HEK293 (cell line): ENCODE measurements around the gene WDR48.

ENCODE experiments used
- CTCF ChIA-PET: fragments of 350-600 bp; formaldehyde crosslinking; extraction: SDS; loops from one replicate; lab custom pipeline; 2021; ENCODE audit warnings: antibody characterized with exemption; lab: Yijun Ruan, JAX
- POLR2A ChIA-PET: fragments of 300-600 bp; formaldehyde crosslinking; extraction: SDS; loops from one replicate; lab custom pipeline; 2020; ENCODE audit warnings: antibody characterized with exemption, inconsistent platforms; lab: Yijun Ruan, JAX
- H3K27ac ChIP-seq: fragments of 200-500 bp; sonication (Bioruptor generic); 2 replicates; pipeline ENCODE4 v1.5.1; 2014; ENCODE audit warnings: low read depth, low read length, control low read depth, inconsistent platforms; ENCODE audit errors: extremely low read depth
- H3K36me3 ChIP-seq, 2 experiments: fragments of 200-500 bp in 1 of 2; sonication (Bioruptor generic) in 1 of 2; 1 replicate in 1 of 2; 2 replicates in 1 of 2; pipeline ENCODE4 v1.5.1; 2014 to 2017; ENCODE audit warnings: inconsistent platforms in 2 of 2, low read length in 2 of 2; ENCODE audit not compliant: control insufficient read depth in 2 of 2, insufficient read depth in 1 of 2
- H3K4me1 ChIP-seq: fragments of 200-500 bp; sonication (Bioruptor generic); 2 replicates; pipeline ENCODE4 v1.5.1; 2014; ENCODE audit warnings: mild to moderate bottlenecking, low read length, inconsistent platforms; ENCODE audit not compliant: control insufficient read depth, insufficient read depth
- H3K4me3 ChIP-seq: 2 replicates; pipeline ENCODE4 v1.5.1; 2011; ENCODE audit warnings: low read depth, mild to moderate bottlenecking, control low read depth, low read length, moderate library complexity
- H3K9me3 ChIP-seq: fragments of 200-500 bp; sonication (Bioruptor generic); 2 replicates; pipeline ENCODE4 v1.5.1; 2014; ENCODE audit warnings: low read depth, low read length, inconsistent platforms; ENCODE audit not compliant: control insufficient read depth, insufficient read depth
- EGR2 ChIP-seq: fragments of 450-650 bp; formaldehyde crosslinking; IDR thresholded peaks from 2 replicates; pipeline ENCODE4 v1.5.1; 2016; ENCODE audit warnings: low read depth, missing biosample characterization, missing genetic modification characterization
- MZF1 ChIP-seq: fragments of 450-650 bp; formaldehyde crosslinking; IDR thresholded peaks from 2 replicates; pipeline ENCODE4 v1.5.1; 2017; ENCODE audit warnings: missing biosample characterization, missing genetic modification characterization, borderline replicate concordance
- RBAK ChIP-seq: fragments of 450-650 bp; formaldehyde crosslinking; IDR thresholded peaks from 2 replicates; pipeline ENCODE4 v1.5.1; 2016; ENCODE audit warnings: missing biosample characterization, missing genetic modification characterization
- ZFHX2 ChIP-seq: fragments of 450-650 bp; formaldehyde crosslinking; conservative IDR thresholded peaks from 2 replicates; pipeline ENCODE4 v1.5.1; 2016; ENCODE audit warnings: missing biosample characterization, missing genetic modification characterization
- ZNF121 ChIP-seq: fragments of 450-650 bp; formaldehyde crosslinking; IDR thresholded peaks from 2 replicates; pipeline ENCODE4 v1.5.1; 2016; ENCODE audit warnings: missing biosample characterization, missing genetic modification characterization
- ZNF132 ChIP-seq: fragments of 450-650 bp; formaldehyde crosslinking; IDR thresholded peaks from 2 replicates; pipeline ENCODE4 v1.5.1; 2017; ENCODE audit warnings: missing biosample characterization, missing genetic modification characterization, borderline replicate concordance
- ZNF148 ChIP-seq: fragments of 450-650 bp; formaldehyde crosslinking; IDR thresholded peaks from 2 replicates; pipeline ENCODE4 v1.5.0; 2017; ENCODE audit warnings: missing biosample characterization, missing genetic modification characterization, borderline replicate concordance
- ZNF16 ChIP-seq: fragments of 450-650 bp; formaldehyde crosslinking; IDR thresholded peaks from 2 replicates; pipeline ENCODE4 v1.5.1; 2016; ENCODE audit warnings: low read depth, missing biosample characterization, missing genetic modification characterization
- ZNF280C ChIP-seq: fragments of 450-650 bp; formaldehyde crosslinking; IDR thresholded peaks from 2 replicates; pipeline ENCODE4 v1.5.1; 2016; ENCODE audit warnings: missing biosample characterization, missing genetic modification characterization
- ZNF423 ChIP-seq: fragments of 450-650 bp; formaldehyde crosslinking; IDR thresholded peaks from 2 replicates; pipeline ENCODE4 v1.5.1; 2016; ENCODE audit warnings: missing biosample characterization, missing genetic modification characterization
- ZNF501 ChIP-seq: fragments of 450-650 bp; formaldehyde crosslinking; IDR thresholded peaks from 2 replicates; pipeline ENCODE4 v1.5.1; 2016; ENCODE audit warnings: missing biosample characterization, missing genetic modification characterization
- ZNF701 ChIP-seq: fragments of 450-650 bp; formaldehyde crosslinking; IDR thresholded peaks from 2 replicates; pipeline ENCODE4 v1.5.1; 2016; ENCODE audit warnings: missing biosample characterization, missing genetic modification characterization
- TF ChIP-seq, protein P1 (sequence below): fragments of 450-650 bp; formaldehyde crosslinking; IDR thresholded peaks from 2 replicates; pipeline ENCODE4 v1.5.1; 2017; ENCODE audit warnings: missing biosample characterization, missing genetic modification characterization

Gene WDR48

DNA sequence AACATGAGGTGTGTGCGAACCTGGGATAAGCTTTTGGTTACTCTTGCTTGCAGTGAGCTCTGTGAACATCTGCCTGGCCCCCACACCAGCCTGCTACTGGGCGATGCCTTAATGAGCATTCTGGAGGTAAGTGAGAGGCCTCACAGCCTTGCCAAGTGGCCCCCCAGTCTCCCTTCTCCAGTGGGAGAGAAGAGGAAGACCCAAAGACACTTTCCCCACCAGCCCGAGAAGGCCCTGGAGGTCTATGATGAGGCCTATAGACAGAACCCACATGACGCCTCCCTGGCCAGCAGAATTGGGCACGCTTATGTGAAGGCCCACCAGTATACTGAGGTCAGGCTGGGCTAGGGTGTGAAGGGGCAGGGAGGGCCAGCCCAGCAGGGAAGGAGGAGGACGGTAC lies 78.2 kb downstream of the WDR48 start:
- H3K9me3 ChIP-seq, result no peaks in the 10 kb centered on the region
- H3K4me1 ChIP-seq, result no peaks in the 10 kb centered on the region
- POLR2A ChIA-PET, result no interaction called here
- TF ChIP-seq ZNF501 (tag by site-specific recombination) (no peak), ZNF16 (tag by site-specific recombination) (no peak), RBAK (tag by site-specific recombination) (no peak)
- TF ChIP-seq, all 188 proteins: peak for 0
- CTCF ChIA-PET, result interaction anchor here (8.1 kb wide), 1 partner anchor 157 kb away, joined by 145 read pairs; no protein-coding TSS in a partner anchor
- H3K4me3 ChIP-seq, result no peak overlapping the region
- no peak overlapping the region for H3K27ac ChIP-seq
- no peaks in the 10 kb centered on the region for H3K36me3 ChIP-seq

DNA sequence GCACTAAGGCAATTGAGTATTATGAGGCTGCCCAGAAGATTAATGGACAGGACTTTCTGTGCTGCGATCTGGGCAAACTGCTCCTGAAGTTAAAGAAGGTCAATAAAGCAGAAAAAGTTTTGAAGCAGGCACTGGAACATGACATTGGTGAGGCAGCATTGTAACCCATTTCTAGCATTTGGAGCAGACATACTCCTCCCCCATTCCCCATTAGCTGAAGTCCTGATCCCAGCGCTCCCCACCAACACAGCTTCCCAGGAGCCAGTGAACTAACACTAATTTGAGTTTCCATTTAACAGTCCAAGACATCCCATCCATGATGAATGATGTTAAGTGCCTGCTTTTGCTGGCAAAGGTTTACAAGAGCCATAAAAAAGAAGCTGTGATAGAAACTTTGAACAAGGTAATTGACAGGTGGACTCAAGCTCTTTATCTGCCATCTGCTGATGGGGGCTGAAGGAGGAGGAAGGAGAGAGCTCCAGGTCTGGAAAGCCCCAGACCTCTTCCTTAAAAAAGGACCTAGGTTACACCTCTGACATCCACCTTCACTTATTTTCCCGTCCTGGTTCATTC lies 79.0 kb downstream of the WDR48 start:
- no peaks in the 10 kb centered on the region for H3K36me3 ChIP-seq
- no peak for TF ChIP-seq ZNF280C (tag by site-specific recombination)
- TF ChIP-seq ZFHX2 (tag by site-specific recombination), result no peak
- peak; percentile 92; the same call in 1 of the 2 replicates for TF ChIP-seq MZF1 (tag by site-specific recombination)
- no peaks in the 10 kb centered on the region for H3K4me1 ChIP-seq
- no peak overlapping the region for H3K27ac ChIP-seq
- no peaks in the 10 kb centered on the region for H3K9me3 ChIP-seq
- CTCF ChIA-PET, result interaction anchor here (0.6 to 8.1 kb wide), 4 partner anchors 19 to 156 kb away, joined by 4 to 145 read pairs (median 8); no protein-coding TSS in a partner anchor
- POLR2A ChIA-PET, result no interaction called here
- H3K4me3 ChIP-seq, result no peak overlapping the region

GRCh38 chr3:39132096-39133092 lies 80.6 kb downstream of the WDR48 start:
- ChIA-PET CTCF (interaction anchor here (8.1 kb wide), 1 partner anchor 155 kb away, joined by 145 read pairs; no protein-coding TSS in a partner anchor), POLR2A (no interaction called here)
- no peaks in the 10 kb centered on the region for H3K4me1 ChIP-seq
- TF ChIP-seq ZNF423 (tag by site-specific recombination) (no peak), ZNF148 (no peak), ZNF701 (tag by site-specific recombination) (no peak), ZNF132 (no peak), ZNF121 (tag by site-specific recombination) (no peak), EGR2 (tag by site-specific recombination) (no peak)
- TF ChIP-seq, protein P1, sequence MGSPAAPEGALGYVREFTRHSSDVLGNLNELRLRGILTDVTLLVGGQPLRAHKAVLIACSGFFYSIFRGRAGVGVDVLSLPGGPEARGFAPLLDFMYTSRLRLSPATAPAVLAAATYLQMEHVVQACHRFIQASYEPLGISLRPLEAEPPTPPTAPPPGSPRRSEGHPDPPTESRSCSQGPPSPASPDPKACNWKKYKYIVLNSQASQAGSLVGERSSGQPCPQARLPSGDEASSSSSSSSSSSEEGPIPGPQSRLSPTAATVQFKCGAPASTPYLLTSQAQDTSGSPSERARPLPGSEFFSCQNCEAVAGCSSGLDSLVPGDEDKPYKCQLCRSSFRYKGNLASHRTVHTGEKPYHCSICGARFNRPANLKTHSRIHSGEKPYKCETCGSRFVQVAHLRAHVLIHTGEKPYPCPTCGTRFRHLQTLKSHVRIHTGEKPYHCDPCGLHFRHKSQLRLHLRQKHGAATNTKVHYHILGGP (tag by site-specific recombination), result no peak
- TF ChIP-seq, all 188 proteins: peak for 0
- H3K27ac ChIP-seq, result no peak overlapping the region
- no peaks in the 10 kb centered on the region for H3K9me3 ChIP-seq
- H3K4me3 ChIP-seq, result no peak overlapping the region
- no peaks in the 10 kb centered on the region for H3K36me3 ChIP-seq
